ENCODE results near the gene SLC7A14. TPM values are rescaled to one million over a fixed set of nuclear protein-coding genes. Genes with fewer than 3 reads are reported as not detected.
A peak's percentile ranks its signal among the peaks of the same experiment; 100 is the strongest.
"Not testable (repeated sequence)": the region's sequence is repeated elsewhere in the genome, so short reads cannot be mapped to it uniquely, and the experiment has no call there.

SLC7A14 gene
- total RNA-seq, 1 experiment from 2014 or later: not detected

DNA sequence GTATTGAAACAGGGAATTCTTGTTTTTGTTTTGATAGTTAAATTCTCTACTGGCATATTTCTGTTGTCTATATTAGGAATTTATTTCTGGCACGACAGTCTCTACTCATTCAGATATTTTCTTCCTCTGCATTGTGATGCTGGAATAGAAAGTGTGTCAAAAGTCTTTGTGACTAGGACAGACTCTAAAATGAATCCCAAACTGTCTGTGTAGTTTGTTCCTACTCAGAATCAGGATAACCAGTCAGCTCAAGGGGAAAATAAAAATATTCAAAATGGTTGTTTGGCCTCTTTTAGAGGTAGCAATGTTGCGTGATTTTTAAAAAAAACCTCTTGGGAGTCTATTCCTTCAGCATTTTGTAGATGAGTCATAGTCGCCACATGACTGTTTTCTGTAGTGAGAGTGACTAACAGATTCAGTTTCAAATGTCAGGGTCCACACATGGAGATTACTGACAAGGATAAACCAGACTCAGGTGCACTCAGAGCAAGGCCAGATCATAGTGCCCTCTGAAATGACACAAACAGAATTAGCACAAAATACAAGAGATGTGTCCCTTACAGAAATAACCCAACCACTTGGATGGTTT lies 13.1 kb downstream of the SLC7A14 start:
- peak overlapping the region; percentile 51 for H2AFZ ChIP-seq (ENCODE audit: low read length)
- no peaks in the 10 kb centered on the region for H3K79me2 ChIP-seq (ENCODE audit: low read length)

DNA sequence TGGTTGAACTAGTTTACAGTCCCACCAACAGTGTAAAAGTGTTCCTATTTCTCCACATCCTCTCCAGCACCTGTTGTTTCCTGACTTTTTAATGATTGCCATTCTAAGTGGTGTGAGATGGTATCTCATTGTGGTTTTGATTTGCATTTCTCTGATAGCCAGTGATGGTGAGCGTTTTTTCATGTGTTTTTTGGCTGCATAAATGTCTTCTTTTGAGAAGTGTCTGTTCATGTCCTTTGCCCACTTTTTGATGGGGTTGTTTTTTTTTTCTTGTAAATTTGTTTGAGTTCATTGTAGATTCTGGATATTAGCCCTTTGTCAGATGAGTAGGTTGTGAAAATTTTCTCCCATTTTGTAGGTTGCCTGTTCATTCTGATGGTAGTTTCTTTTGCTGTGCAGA lies 18.3 kb downstream of the SLC7A14 start:
- intact Hi-C loops (cut with micrococcal nuclease); BruUV-seq (replicated peaks); H3K4me1 ChIP-seq (ENCODE audit: insufficient read depth, low read length); H3K9me3 ChIP-seq (ENCODE audit: low read length); H4K20me1 ChIP-seq (ENCODE audit: low read length); H3K36me3 ChIP-seq (ENCODE audit: low read depth, low read length); H3K27ac ChIP-seq (ENCODE audit: low read length); H3K79me2 ChIP-seq (ENCODE audit: low read length); H3K4me2 ChIP-seq (ENCODE audit: low read length); H3K27me3 ChIP-seq (ENCODE audit: low read length); H2AFZ ChIP-seq (ENCODE audit: low read length); DNase-seq; H3K9me2 ChIP-seq (replicated peaks; ENCODE audit: low read length); ATAC-seq; CTCF ChIA-PET; H3F3A ChIP-seq (ENCODE audit: low read length, unreplicated experiment); H3K4me3 ChIP-seq (ENCODE audit: low read length); H3K9ac ChIP-seq (ENCODE audit: low read length); POLR2A ChIA-PET (ENCODE audit: unreplicated experiment): not testable (repeated sequence)

More for the DNA sequence above, 13.1 kb downstream of the SLC7A14 start:
- Histone ChIP-seq H3K4me1 (ENCODE audit: insufficient read depth, low read length) (peaks cover 14% of the 10 kb centered on the region), H3K9ac (ENCODE audit: low read length) (peak overlapping the region; percentile 3; the same call in 1 of the 2 replicates), H3F3A (ENCODE audit: low read length, unreplicated experiment) (no peaks in the 10 kb centered on the region), H3K9me2 (replicated peaks; ENCODE audit: low read length) (no peaks in the 10 kb centered on the region), H3K36me3 (ENCODE audit: low read depth, low read length) (no peaks in the 10 kb centered on the region), H3K27me3 (ENCODE audit: low read length) (no peaks in the 10 kb centered on the region), H4K20me1 (ENCODE audit: low read length) (no peaks in the 10 kb centered on the region), H3K4me3 (ENCODE audit: low read length) (0 out of 2 replicates have a peak overlapping the region, but pooled peaks have one; percentile 1), H3K27ac (ENCODE audit: low read length) (peak overlapping the region; percentile 52), H3K9me3 (ENCODE audit: low read length) (no peaks in the 10 kb centered on the region), H3K4me2 (ENCODE audit: low read length) (peak overlapping the region; percentile 56)
- ChIA-PET CTCF (no interaction called here), POLR2A (ENCODE audit: unreplicated experiment) (no interaction called here)
- ATAC-seq: peak; percentile 94
- TF ChIP-seq EZH2 (IDR thresholded peaks at IDR 0.05; ENCODE audit: low read length, unreplicated experiment) (no peak), CTCF (conservative IDR thresholded peaks at IDR 0.05; ENCODE audit: low read depth, low read length) (no peak), EZH2phosphoT487 (IDR thresholded peaks at IDR 0.05; ENCODE audit: borderline replicate concordance, low read length) (no peak)
- peak; percentile 85 for DNase-seq
- BruUV-seq (replicated peaks): no TSS peak
- intact Hi-C loops (cut with micrococcal nuclease): no loop called here

DNA sequence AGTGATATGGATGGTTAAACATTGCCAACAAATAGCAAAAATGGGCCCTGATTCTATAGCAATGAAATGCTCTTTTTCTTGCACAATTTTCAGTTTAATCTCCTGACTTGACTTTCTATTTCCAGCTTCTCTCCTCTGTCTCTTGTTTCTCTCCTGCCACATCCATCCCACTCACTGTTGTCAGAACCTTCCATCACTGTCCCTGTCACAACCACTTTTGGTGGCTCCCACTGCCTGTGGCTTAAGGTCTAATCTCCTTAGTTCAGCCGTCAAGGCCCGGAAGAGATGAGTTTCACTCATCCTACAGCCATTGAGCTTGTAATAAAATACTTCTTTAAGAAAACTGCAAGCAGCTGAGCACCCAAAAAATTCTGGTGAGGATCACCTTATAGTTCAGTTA lies 19.5 kb downstream of the SLC7A14 start:
- Histone ChIP-seq H3K9me2 (replicated peaks; ENCODE audit: low read length) (no peaks in the 10 kb centered on the region), H3K27ac (ENCODE audit: low read length) (no peak overlapping the region), H3K4me1 (ENCODE audit: insufficient read depth, low read length) (no peaks in the 10 kb centered on the region), H3F3A (ENCODE audit: low read length, unreplicated experiment) (no peaks in the 10 kb centered on the region), H2AFZ (ENCODE audit: low read length) (no peak overlapping the region), H3K9me3 (ENCODE audit: low read length) (no peaks in the 10 kb centered on the region), H3K79me2 (ENCODE audit: low read length) (no peaks in the 10 kb centered on the region), H3K4me3 (ENCODE audit: low read length) (no peak overlapping the region), H4K20me1 (ENCODE audit: low read length) (no peaks in the 10 kb centered on the region), H3K4me2 (ENCODE audit: low read length) (no peak overlapping the region), H3K36me3 (ENCODE audit: low read depth, low read length) (no peaks in the 10 kb centered on the region), H3K9ac (ENCODE audit: low read length) (no peak overlapping the region), H3K27me3 (ENCODE audit: low read length) (no peaks in the 10 kb centered on the region)
- no peak for ATAC-seq
- POLR2A ChIA-PET (ENCODE audit: unreplicated experiment): interaction anchor here (0.6 kb wide), 1 partner anchor 904 kb away, joined by 4 read pairs; no protein-coding TSS in a partner anchor
- no peak for TF ChIP-seq EZH2phosphoT487 (IDR thresholded peaks at IDR 0.05; ENCODE audit: borderline replicate concordance, low read length)
- no peak for TF ChIP-seq CTCF (conservative IDR thresholded peaks at IDR 0.05; ENCODE audit: low read depth, low read length)
- TF ChIP-seq EZH2 (IDR thresholded peaks at IDR 0.05; ENCODE audit: low read length, unreplicated experiment): no peak
- CTCF ChIA-PET: no interaction called here
- BruUV-seq (replicated peaks): no TSS peak
- no peak for DNase-seq
- intact Hi-C loops (cut with micrococcal nuclease): no loop called here

Data from PC-3 (cell line).